ENCODE measurements around the gene SLC5A1. TPM values are rescaled to one million over a fixed set of nuclear protein-coding genes. Genes with fewer than 3 reads are reported as not detected.

Gene SLC5A1
- 0.04 to 0.08 TPM in 2 of 5 replicates, not detected in the others for total RNA-seq (2022; extraction: Qiagen RNA extraction; ENCODE audit: low read depth)

DNA sequence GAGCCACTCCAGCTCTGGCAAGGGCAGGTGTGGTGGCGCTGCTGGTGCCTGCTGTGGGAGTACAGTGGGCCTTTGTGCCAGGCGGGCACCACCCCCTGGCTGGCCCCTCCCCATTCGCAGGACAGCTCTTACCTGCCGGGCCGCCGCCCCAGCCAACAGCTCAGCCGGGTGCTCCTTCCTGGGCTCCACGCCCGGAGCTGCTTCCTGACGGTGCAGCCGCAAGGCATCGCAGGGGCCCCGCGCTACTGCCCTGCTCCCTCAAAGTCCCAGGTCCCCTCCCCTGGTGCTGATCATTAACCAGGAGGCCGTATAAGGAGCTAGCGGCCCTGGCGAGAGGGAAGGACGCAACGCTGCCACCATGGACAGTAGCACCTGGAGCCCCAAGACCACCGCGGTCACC is at the start of gene SLC5A1:
Gene SLC5A1 (plus strand): TSS at position 338 of the 400 bp plus-strand sequence. CDS start 21 bp downstream, at position 359.

DNA sequence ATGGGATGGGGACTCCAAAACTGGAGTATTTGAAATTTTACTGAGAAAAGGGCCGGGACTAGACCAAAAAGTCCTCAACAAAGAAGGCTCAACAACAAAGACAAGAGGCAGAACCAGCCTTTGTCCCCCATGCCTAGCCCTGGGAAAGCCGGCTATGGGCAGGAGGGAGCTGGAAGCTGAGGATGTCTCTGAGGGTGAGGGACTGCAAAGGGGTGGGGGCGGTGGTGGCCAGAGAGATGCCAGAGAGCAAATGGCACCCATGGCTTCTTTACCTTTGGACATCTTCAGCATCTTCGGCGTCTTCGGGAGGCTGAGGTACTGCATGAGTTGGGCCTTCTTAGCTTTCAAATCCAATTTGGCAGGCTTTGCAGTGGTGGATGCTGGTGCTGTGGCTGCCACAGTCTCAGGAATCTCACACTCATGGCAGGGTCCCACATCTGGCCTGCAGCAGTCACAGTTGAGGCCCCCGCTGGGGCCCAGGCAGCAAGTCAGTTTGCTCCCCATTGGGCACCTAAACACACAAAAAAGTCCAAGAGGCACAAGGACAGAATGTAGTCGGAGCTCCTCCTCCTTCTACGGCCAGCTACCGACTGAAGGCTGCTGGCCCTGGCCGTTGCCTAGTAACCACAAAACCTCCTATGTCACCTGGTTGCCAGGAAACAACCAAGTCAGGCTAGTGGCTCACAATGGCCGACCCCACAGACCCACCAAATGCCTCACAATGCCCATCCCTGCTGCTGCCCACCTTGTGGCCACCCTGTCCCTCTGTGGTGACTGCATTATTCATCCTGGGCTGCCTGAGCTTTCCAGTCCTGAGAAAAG is 115.9 kb downstream of the SLC5A1 start, which contains the start of gene C22orf42:
Gene C22orf42 (minus strand): TSS at position 592 of the 822 bp plus-strand sequence. CDS start 88 bp downstream, at position 504.

Other genes with a start within 250 kb of the SLC5A1 start
- gene YWHAH, start 98.7 kb upstream of the SLC5A1 start, total RNA-seq (2022; extraction: Qiagen RNA extraction; ENCODE audit: low read depth) = 115 to 149 TPM (median 140 TPM) in 5 replicates
- gene C22orf42, start 116.0 kb downstream of the SLC5A1 start, total RNA-seq (2022; extraction: Qiagen RNA extraction; ENCODE audit: low read depth) = not detected in 5 replicates
- 0.10 to 0.20 TPM (median 0.19 TPM) in 4 of 5 replicates, not detected in the other for gene RFPL2, start 161.8 kb downstream of the SLC5A1 start, total RNA-seq (2022; extraction: Qiagen RNA extraction; ENCODE audit: low read depth)
- not detected in 5 replicates for gene SLC5A4, start 212.1 kb downstream of the SLC5A1 start, total RNA-seq (2022; extraction: Qiagen RNA extraction; ENCODE audit: low read depth)